Measurements from ENCODE around the gene ZNRF2. TPM values are rescaled to one million over a fixed set of nuclear protein-coding genes. Genes with fewer than 3 reads are reported as not detected.
"Not testable (repeated sequence)": the region's sequence is repeated elsewhere in the genome, so short reads cannot be mapped to it uniquely, and the experiment has no call there.

ZNRF2 gene
- total RNA-seq, 4 donors from 2014 or later = 32.9 to 43.1 (median 35.4) TPM

DNA sequence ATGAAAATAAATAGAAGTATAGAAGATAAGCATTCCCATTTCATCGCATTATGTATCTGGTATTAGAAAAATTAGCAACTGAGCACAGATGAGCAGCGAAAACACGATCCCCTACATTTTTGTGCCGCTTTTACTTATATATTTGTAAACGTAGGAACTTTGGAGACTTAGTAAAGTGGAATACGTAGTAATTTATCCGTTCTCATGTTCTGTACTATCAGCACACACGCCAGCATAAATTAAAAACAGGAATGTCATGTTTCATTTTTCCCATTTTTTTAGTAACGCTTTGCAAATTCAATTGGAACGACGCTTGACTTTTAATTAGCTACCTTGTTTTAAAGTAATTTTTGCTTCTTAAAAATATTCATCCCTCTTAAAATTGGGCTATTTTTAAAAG is 2.4 kb downstream of the ZNRF2 start:
- 62 to 65% methylated on average over 11 of the region's 11 CpGs for WGBS, 2 donors
- TF ChIP-seq, protein P1, sequence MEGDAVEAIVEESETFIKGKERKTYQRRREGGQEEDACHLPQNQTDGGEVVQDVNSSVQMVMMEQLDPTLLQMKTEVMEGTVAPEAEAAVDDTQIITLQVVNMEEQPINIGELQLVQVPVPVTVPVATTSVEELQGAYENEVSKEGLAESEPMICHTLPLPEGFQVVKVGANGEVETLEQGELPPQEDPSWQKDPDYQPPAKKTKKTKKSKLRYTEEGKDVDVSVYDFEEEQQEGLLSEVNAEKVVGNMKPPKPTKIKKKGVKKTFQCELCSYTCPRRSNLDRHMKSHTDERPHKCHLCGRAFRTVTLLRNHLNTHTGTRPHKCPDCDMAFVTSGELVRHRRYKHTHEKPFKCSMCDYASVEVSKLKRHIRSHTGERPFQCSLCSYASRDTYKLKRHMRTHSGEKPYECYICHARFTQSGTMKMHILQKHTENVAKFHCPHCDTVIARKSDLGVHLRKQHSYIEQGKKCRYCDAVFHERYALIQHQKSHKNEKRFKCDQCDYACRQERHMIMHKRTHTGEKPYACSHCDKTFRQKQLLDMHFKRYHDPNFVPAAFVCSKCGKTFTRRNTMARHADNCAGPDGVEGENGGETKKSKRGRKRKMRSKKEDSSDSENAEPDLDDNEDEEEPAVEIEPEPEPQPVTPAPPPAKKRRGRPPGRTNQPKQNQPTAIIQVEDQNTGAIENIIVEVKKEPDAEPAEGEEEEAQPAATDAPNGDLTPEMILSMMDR (IDR thresholded peaks at IDR 0.05) = no peak
- TF ChIP-seq POLR2A (IDR thresholded peaks at IDR 0.05) = no peak
- DNase-seq (ENCODE audit: low spot score in 2 of 2) = no peak
- intact Hi-C loops (cut with DNase I; ENCODE audit: low total_unique reads) = loop anchor here (5.0 kb wide), 1 partner anchor 216 kb away; the partner anchor contains the start of gene GGCT
- H3K4me3 ChIP-seq (ENCODE audit: low read depth, poor library complexity, severe bottlenecking) = no peak overlapping the region

DNA sequence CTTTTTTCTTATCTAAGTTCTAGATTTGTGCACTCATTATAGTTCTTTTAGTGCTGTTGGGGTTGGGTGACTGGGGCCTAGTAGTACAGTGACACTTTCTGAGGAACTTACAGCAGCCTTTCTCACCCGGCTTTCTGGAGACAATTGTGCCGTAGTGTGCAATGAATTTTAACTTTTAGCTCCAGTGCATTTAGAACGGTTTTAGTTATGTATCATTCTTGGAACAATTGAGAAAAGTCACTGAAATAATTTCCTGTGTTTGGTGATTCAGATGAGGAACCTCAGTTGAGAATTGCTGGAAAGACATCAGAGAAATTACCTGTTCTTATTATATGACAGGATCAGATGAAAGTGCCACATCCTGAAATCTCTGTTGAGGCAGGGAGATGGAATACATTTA is 3.2 kb downstream of the ZNRF2 start:
- intact Hi-C loops (cut with DNase I; ENCODE audit: low total_unique reads) = loop anchor here (5.0 kb wide), 1 partner anchor 215 kb away; the partner anchor contains the start of gene GGCT
- DNase-seq (ENCODE audit: low spot score in 2 of 2); H3K4me3 ChIP-seq (ENCODE audit: low read depth, poor library complexity, severe bottlenecking): not testable (repeated sequence)
- WGBS, 2 donors = 43 to 54% methylated on average over 3 of the region's 3 CpGs

DNA sequence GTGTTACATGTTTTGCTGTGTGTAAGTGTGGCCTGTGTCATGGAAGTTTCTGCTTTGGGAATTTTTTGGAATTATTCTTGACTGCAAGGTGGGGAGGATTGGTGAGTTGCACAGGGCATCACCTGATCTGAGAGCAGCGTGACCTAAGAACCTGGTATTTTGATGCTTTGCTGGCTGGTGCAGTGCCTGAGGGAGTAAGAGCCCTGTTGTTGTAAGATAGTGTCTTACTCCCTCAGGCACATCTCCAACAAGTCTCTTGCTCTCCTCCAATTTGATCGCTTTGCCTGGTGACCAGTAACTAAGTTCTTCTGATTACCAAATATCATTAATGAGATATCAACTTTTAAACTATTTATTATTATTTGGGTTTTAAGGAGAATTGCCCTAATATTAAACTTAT is 5.2 kb downstream of the ZNRF2 start:
- intact Hi-C loops (cut with DNase I; ENCODE audit: low total_unique reads) = loop anchor here (5.0 kb wide), 1 partner anchor 213 kb away; the partner anchor contains the start of gene GGCT

DNA sequence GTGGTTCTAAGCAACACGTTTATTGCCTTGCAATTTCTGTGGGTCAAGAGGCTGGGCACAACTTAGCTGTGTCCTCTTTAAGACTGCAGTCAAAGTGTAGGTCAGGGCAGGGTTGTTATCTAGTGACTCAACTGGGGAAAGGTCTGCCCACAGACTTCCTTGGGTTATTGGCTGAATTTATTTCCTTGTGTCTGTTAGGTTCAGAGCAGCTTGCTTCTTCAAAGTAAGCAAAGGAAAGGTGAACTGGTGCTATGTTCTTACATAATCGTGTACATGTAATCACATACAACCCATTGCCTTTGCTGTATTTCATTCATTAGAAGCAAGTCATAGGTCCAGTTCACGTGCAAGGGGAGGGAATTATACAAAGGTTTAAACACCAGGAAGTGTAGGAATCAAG is 5.9 kb downstream of the ZNRF2 start:
- DNase-seq (ENCODE audit: low spot score in 2 of 2); intact Hi-C loops (cut with DNase I; ENCODE audit: low total_unique reads); H3K4me3 ChIP-seq (ENCODE audit: low read depth, poor library complexity, severe bottlenecking): not testable (repeated sequence)
- 47 to 60% methylated on average over 3 of the region's 3 CpGs for WGBS, 2 donors

More for the DNA sequence above, 5.2 kb downstream of the ZNRF2 start:
- H3K4me3 ChIP-seq (ENCODE audit: low read depth, poor library complexity, severe bottlenecking); DNase-seq (ENCODE audit: low spot score in 2 of 2): not testable (repeated sequence)
- 64 to 75% methylated on average over 2 of the region's 2 CpGs for WGBS, 2 donors

DNA sequence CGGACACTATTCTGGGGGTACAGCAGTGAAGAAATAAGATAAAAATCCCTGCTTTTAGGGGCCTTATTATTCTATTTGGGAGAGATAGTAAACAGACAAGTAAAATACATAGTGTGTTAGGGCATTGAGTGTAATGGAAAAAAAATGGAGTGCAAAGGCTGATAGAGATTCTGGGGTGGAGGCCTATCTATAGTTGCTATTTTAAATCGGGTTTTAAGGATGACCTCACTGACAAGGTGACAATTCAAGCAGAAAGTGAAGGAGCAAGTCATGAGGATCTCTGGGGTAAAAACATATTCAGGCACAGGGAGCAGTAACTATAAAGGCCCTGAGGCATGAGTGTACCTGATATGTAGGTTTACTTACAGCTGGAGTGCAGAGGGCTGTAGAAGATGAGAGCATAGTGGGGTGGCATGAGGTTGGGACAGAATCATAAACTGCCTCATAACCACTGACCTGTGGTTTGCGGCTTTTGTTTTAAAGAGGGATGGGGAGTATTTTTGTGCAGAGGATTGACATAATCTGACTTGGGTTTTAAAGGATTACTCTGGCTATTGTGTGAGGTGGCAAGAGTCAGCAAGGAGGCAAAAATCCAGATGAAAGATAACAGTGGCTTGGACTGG is 8.1 kb downstream of the ZNRF2 start:
- H3K4me3 ChIP-seq (ENCODE audit: low read depth, poor library complexity, severe bottlenecking); DNase-seq (ENCODE audit: low spot score in 2 of 2); intact Hi-C loops (cut with DNase I; ENCODE audit: low total_unique reads): not testable (repeated sequence)
- WGBS, 2 donors = 90 to 92% methylated on average over 3 of the region's 3 CpGs

DNA sequence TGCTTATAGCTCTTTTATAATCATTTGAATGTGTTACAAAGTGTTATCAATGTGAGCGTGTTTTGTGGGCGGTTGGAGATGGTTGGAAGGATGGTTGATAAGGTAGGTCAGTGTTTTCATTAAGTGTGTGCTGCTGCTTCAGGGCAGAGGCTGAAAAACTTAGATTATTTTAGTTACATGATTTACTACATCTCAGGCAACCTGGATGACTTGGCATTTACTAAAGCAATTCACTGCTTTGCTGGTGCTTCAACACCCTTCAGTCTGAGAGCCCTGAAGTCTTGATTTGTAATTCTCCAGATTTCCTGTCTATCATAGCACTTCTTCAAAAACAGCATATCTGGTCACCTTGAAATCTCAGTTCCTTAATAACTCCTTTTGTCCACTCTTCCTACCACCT is 11.9 kb downstream of the ZNRF2 start:
- H3K4me3 ChIP-seq (ENCODE audit: low read depth, poor library complexity, severe bottlenecking); DNase-seq (ENCODE audit: low spot score in 2 of 2); intact Hi-C loops (cut with DNase I; ENCODE audit: low total_unique reads): not testable (repeated sequence)
- WGBS, 2 donors = 70 to 72% methylated on average over 2 of the region's 2 CpGs

DNA sequence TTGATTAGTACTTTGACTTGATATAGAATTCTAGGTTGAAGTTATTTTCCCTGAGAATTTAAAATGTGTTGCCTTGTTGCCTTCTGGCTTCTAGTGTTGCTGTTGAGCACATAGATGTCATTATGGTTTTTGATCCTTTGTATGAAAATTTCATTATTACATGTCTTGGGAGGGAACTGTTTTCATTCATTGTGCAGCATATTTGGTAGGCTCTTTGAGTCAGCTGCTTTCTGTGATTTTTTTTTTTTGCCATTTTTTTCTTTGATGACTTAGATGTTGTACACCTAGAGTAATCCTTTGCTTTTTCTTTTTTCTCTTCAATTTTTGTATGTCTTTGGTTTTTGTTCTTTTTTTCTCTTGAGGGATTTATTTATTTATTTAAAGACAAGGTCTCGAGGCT is 13.1 kb downstream of the ZNRF2 start:
- DNase-seq (ENCODE audit: low spot score in 2 of 2); intact Hi-C loops (cut with DNase I; ENCODE audit: low total_unique reads); H3K4me3 ChIP-seq (ENCODE audit: low read depth, poor library complexity, severe bottlenecking): not testable (repeated sequence)
- 97 to 100% methylated on average over 1 of the region's 1 CpG for WGBS, 2 donors

DNA sequence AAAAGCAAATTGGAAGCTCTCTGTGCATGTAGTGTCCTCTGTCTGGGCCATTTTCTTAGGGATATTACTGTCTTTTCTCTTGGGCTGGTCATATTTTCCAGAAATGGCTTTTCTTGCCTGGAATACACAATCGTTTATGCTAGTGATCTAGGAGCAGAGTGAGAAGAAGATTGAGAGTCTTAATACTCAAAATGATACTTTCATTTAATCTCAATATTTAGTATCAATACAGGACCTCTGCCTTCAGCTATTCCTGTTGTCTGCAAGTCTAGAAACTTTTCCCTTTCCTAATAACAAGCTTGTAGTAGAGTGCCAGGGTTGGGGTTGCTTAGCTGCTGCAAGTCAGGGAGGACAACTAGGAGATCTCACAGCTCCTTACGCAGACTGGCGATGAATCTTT is 14.0 kb downstream of the ZNRF2 start:
- DNase-seq (ENCODE audit: low spot score in 2 of 2); H3K4me3 ChIP-seq (ENCODE audit: low read depth, poor library complexity, severe bottlenecking); intact Hi-C loops (cut with DNase I; ENCODE audit: low total_unique reads): not testable (repeated sequence)
- 33 to 51% methylated on average over 3 of the region's 3 CpGs for WGBS, 2 donors

DNA sequence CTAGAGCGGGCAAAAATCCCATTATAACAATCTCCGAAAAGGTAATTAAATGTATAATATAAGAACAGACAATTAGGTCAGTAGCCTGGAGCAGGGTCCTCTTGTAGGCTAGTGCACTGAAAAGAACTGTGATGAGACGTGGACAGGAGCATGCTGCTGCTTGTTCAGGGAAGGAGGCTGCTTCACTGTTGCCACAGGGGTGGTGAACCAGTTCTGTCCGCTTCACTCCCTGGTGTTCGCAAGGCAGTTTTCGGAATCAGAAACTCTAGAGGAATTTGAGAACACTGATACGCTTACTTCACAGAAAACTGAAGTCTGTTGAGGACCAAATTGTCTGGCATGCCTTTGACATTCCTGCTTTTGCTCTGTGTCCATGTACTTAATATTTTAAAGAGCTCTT is 17.4 kb downstream of the ZNRF2 start:
- intact Hi-C loops (cut with DNase I; ENCODE audit: low total_unique reads) = no loop called here
- no peak for TF ChIP-seq POLR2A (IDR thresholded peaks at IDR 0.05)
- TF ChIP-seq, protein P1 (IDR thresholded peaks at IDR 0.05) = no peak
- WGBS, 2 donors = 63 to 75% methylated on average over 7 of the region's 7 CpGs
- no peak overlapping the region for H3K4me3 ChIP-seq (ENCODE audit: low read depth, poor library complexity, severe bottlenecking)
- DNase-seq (ENCODE audit: low spot score in 2 of 2) = no peak
